ENCODE data around the gene MICAL1.

GRCh38 chr6:109436041-109436440, 19.5 kb downstream of the MICAL1 start:
- TF ChIP-seq, protein P1, sequence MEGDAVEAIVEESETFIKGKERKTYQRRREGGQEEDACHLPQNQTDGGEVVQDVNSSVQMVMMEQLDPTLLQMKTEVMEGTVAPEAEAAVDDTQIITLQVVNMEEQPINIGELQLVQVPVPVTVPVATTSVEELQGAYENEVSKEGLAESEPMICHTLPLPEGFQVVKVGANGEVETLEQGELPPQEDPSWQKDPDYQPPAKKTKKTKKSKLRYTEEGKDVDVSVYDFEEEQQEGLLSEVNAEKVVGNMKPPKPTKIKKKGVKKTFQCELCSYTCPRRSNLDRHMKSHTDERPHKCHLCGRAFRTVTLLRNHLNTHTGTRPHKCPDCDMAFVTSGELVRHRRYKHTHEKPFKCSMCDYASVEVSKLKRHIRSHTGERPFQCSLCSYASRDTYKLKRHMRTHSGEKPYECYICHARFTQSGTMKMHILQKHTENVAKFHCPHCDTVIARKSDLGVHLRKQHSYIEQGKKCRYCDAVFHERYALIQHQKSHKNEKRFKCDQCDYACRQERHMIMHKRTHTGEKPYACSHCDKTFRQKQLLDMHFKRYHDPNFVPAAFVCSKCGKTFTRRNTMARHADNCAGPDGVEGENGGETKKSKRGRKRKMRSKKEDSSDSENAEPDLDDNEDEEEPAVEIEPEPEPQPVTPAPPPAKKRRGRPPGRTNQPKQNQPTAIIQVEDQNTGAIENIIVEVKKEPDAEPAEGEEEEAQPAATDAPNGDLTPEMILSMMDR (IDR thresholded peaks at IDR 0.05) = no peak
- no peak for TF ChIP-seq POLR2AphosphoS5 (IDR thresholded peaks at IDR 0.05)
- TF ChIP-seq EP300 (IDR thresholded peaks at IDR 0.05) = no peak
